Spinal cord (tissue), 10 donors: ENCODE data around the gene PXDC1. TPM values are rescaled to one million over a fixed set of nuclear protein-coding genes. Genes with fewer than 3 reads are reported as not detected.

Source experiments
- DNase-seq, 6 donors: peaks; one replicate each; pipeline versions ENCODE4 v3.0.0 to v3.0.0-alpha.2; 2013 to 2015; ENCODE audit warnings: low spot score in 6 of 6, low read depth in 4 of 6
- H3K27ac ChIP-seq: one replicate; pipeline ENCODE4 v1.5.1; 2013; ENCODE audit warnings: low read depth, low read length, control low read depth
- H3K27me3 ChIP-seq: one replicate; pipeline ENCODE4 v1.6.1; 2013; ENCODE audit warnings: low read length; ENCODE audit not compliant: control insufficient read depth, insufficient read depth
- H3K36me3 ChIP-seq: one replicate; pipeline ENCODE4 v1.6.1; 2013; ENCODE audit warnings: low read length; ENCODE audit not compliant: control insufficient read depth, insufficient read depth
- H3K4me1 ChIP-seq: one replicate; pipeline ENCODE4 v1.6.1; 2013; ENCODE audit warnings: low read length; ENCODE audit not compliant: control insufficient read depth, insufficient read depth
- H3K4me3 ChIP-seq: one replicate; pipeline ENCODE4 v1.5.1; 2013; ENCODE audit warnings: low read depth, low read length, control low read depth
- H3K9me3 ChIP-seq: one replicate; pipeline ENCODE4 v1.6.1; 2013; ENCODE audit warnings: low read length; ENCODE audit not compliant: control insufficient read depth, insufficient read depth
- WGBS: methylation state at CpG from one replicate; pipeline ENCODE4 v1.1.5; 2013; ENCODE audit warnings: missing lambda C conversion rate; ENCODE audit not compliant: insufficient coverage; 5-methylcytosine and 5-hydroxymethylcytosine counted together
- polyA plus RNA-seq, 2 donors: library from polyadenylated mRNA; unstranded; fragments of 120-200 nt; gene quantifications; one replicate each; pipeline ENCODE4 v1.2.1, GENCODE V29; 2013; ENCODE audit not compliant: insufficient read length in 2 of 2
- total RNA-seq, 2 donors: library from RNA; depleted of rRNA in 1 of 2; stranded (reverse); fragments of 120-200 nt in 1 of 2; fragments of >200 nt in 1 of 2; gene quantifications; one replicate each; pipeline versions ENCODE4 v1.2.3 to v1.2.4, GENCODE V29; 2013 to 2014
- donor health status: healthy.

The PXDC1 gene
- total and polyA plus RNA-seq, 4 donors, result 14.4 to 30.7 (median 22.6) TPM

DNA sequence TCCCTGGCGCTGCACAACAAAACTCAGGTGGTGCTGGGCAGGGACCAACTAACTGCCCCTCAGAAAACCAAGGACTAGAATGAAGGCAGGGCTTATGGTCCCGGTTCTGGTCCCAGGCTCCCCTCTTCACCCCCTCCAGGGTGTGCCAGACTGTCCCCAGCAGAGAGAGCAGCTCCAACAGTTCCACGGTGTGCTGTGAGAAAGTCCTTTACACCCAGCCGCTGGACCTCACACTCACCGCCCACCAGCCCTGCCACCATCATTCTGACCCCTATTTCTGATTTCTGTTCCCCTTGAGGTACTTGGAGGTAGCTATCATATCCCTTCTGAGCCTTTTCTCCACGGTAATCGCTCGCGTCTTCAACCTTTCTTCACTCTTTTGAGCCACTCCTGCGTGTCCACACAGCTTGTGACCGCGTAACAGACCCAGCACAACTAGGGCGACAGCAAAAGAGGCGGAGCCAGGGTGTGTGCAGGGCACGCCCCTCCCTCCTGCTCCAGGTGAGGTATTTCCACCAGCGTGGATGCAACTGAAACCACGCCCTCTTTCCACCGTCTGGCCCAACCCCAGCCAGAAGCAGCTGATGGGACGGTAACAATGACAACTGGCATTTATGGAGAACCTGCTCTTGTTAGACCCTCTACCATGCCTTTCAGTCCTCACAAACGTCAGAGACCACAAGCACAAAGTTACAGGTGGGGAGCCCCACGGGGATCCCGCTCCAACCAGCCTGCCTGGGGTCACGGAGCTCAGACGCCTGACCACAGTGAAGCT lies 2.3 kb downstream of the PXDC1 start:
- no peak for DNase-seq
- peaks cover 52% of the 10 kb centered on the region for H3K4me1 ChIP-seq
- 64% methylated on average over 19 of the region's 24 CpGs for WGBS
- H3K9me3 ChIP-seq, result no peaks in the 10 kb centered on the region
- H3K4me3 ChIP-seq, result peak overlapping the region; percentile 54
- peak overlapping the region; percentile 86 for H3K27ac ChIP-seq
- no peaks in the 10 kb centered on the region for H3K27me3 ChIP-seq
- peaks cover 7% of the 10 kb centered on the region for H3K36me3 ChIP-seq

GRCh38 chr6:3748208-3749066 lies 3.1 kb downstream of the PXDC1 start:
- H3K9me3 ChIP-seq, result no peaks in the 10 kb centered on the region
- H3K36me3 ChIP-seq, result peaks cover 7% of the 10 kb centered on the region
- H3K27me3 ChIP-seq, result no peaks in the 10 kb centered on the region
- H3K27ac ChIP-seq, result peak overlapping the region; percentile 86
- no peak overlapping the region for H3K4me3 ChIP-seq
- 38% methylated on average over 3 of the region's 12 CpGs for WGBS
- peaks cover 60% of the 10 kb centered on the region for H3K4me1 ChIP-seq
- DNase-seq, result peak in 2 of 6 donors; percentile 51 to 55

- Histone ChIP-seq H3K27ac (no peak overlapping the region), H3K9me3 (no peaks in the 10 kb centered on the region), H3K4me1 (peaks cover 62% of the 10 kb centered on the region), H3K36me3 (peaks cover 7% of the 10 kb centered on the region), H3K27me3 (no peaks in the 10 kb centered on the region), H3K4me3 (no peak overlapping the region)
- 84% methylated on average over 9 of the region's 12 CpGs for WGBS
- no peak for DNase-seq
These were observed 4.3 kb downstream of the PXDC1 start for GRCh38 chr6:3747100-3747737.

- Histone ChIP-seq H3K27me3 (no peaks in the 10 kb centered on the region), H3K27ac (no peak overlapping the region), H3K9me3 (no peaks in the 10 kb centered on the region), H3K4me1 (peaks cover 61% of the 10 kb centered on the region), H3K36me3 (peaks cover 7% of the 10 kb centered on the region), H3K4me3 (no peak overlapping the region)
- DNase-seq, result no peak
- WGBS, result 98% methylated on average over 5 of the region's 8 CpGs
These were observed 4.8 kb downstream of the PXDC1 start for GRCh38 chr6:3746696-3747095.

DNA sequence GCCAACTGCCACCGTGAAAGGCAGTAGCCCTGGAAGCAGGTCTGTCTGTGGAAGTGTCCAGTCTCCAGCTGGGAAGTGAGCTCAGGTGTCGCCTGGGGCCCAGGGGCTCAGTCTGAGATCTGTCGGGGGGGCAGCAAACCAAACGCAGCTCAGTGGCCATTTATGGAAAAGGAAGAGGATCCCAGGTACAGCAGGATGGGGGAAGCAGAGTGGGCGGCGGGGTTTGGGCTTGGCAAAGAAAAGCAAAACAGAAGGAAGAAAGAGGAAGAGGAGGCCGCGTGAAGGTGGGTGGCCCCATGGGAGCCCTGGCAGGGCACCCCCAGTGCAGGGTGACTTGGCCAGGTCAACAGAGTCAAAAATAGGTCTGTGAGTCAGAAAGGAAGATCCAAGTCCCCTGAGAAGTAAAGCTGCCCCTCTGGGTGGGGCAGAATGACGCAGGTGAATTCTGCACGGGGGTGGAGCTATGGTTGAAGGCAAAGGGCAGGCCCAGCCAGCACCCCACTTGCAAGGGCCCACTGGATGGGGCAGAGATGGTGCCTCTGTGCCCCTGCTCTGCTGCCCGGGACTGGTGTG lies 5.3 kb downstream of the PXDC1 start:
- Histone ChIP-seq H3K4me3 (no peak overlapping the region), H3K4me1 (peaks cover 65% of the 10 kb centered on the region), H3K27ac (no peak overlapping the region), H3K36me3 (peaks cover 7% of the 10 kb centered on the region), H3K27me3 (no peaks in the 10 kb centered on the region), H3K9me3 (no peaks in the 10 kb centered on the region)
- no peak for DNase-seq
- WGBS, result 79% methylated on average over 11 of the region's 11 CpGs

DNA sequence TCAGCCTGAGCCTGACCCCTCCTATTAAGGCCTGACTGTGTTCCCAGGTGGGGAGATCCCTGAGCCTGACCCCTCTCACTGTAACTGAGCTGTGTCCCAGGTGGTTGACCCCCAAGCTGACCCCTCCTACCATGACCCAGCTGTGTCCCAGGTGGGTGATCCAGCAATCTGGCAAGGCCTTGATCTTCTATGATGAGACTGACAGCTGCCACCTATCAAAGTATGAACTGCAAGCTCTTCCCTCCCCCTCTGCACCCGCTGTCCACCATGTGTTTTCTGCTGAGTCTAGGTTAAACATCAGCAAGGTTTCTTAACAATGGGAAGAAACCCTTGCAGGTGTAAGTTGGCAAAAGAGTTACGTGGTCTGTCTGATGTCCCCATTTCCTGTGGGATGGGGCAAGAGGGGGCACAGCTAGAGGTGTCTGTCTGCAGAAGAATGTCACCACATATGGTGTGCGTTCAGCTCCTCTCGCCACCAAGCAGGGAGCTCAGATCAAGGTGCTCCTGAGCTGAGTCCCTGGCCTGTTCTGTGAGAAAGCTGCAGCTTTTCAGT lies 5.9 kb downstream of the PXDC1 start:
- no peak overlapping the region for H3K27ac ChIP-seq
- peaks cover 7% of the 10 kb centered on the region for H3K36me3 ChIP-seq
- no peak for DNase-seq
- H3K9me3 ChIP-seq, result no peaks in the 10 kb centered on the region
- H3K4me3 ChIP-seq, result no peak overlapping the region
- WGBS, result 93% methylated on average over 3 of the region's 4 CpGs
- peaks cover 70% of the 10 kb centered on the region for H3K4me1 ChIP-seq
- H3K27me3 ChIP-seq, result no peaks in the 10 kb centered on the region

- H3K36me3 ChIP-seq, result peaks cover 7% of the 10 kb centered on the region
- WGBS, result 89% methylated on average over 19 of the region's 20 CpGs
- H3K4me3 ChIP-seq, result no peak overlapping the region
- H3K27me3 ChIP-seq, result no peaks in the 10 kb centered on the region
- peaks cover 67% of the 10 kb centered on the region for H3K4me1 ChIP-seq
- DNase-seq, result no peak
- H3K27ac ChIP-seq, result no peak overlapping the region
- no peaks in the 10 kb centered on the region for H3K9me3 ChIP-seq
These were observed 6.5 kb downstream of the PXDC1 start for GRCh38 chr6:3744901-3745470.

DNA sequence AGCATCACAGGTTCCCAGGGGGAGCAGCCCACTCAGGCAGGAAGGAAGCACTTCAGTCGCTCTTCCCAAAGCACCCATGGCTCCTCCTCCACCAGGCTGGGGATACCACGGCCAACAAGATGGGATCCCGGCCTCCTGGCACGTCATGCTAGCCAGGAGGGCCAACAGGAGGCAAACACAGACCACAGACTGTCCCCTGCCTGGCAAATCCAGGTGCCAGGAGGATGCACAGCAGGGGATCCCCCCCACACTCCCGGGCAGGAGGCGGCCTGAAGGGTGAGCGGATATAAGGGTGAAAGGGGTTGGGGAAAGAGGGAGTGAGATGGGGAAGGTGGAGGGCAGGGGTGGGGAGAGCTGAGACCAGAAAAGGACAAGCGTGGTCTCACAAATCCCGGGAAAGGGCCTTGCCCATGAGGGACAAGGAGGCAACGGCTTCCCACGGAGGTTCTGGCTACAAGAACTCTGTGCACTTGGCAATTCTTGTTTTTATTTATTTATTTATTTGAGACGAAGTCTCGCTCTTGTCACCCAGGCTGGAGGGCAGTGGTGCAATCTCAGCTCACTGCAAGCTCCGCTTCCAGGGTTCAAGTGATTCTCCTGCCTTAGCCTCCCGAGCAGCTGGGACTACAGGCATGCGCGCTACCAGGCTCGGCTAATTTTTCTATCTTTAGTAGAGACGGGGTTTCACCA lies 7.2 kb downstream of the PXDC1 start:
- no peak for DNase-seq
- WGBS, result 86% methylated on average over 18 of the region's 19 CpGs
- Histone ChIP-seq H3K27me3 (no peaks in the 10 kb centered on the region), H3K4me1 (peaks cover 64% of the 10 kb centered on the region), H3K4me3 (no peak overlapping the region), H3K36me3 (peaks cover 8% of the 10 kb centered on the region), H3K9me3 (no peaks in the 10 kb centered on the region), H3K27ac (no peak overlapping the region)
